Measurements from ENCODE around the gene LEMD1.

Gene LEMD1

DNA sequence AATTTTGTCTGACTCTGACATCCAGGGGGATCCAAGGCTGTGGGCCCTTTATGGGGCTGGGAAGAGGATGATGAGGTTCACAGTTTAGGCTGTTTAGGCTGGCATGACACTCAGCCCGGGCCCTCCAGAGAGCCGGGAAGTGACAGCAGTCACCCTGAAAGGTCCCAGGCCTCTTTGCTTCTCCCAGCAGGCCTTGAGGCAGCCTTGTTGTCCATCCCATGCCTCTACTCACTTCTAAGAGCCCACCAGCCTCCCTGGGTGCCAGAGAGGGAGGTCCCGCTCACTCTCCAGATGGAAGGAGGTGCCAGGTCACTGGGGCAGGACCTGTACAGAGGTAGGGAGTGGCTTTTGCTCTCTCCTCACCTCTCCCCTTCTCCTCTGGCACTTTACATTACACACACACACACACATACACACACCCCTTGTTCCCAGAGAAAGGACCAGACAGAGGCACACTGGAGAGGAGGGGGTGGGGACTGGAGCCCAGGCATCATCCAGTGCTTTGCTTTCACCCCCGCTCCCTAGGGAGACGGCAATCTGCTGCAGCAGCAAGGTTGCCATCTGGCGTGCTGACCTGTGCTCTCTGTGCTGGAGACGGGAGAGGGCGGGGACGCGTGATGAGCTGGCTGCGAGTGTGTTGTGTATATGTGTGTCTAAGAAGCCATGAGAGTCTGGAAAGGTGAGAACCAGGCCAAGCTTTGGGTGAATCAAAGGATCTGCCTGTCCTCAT lies 69.7 kb downstream of the LEMD1 start:
- no peak for DNase-seq

DNA sequence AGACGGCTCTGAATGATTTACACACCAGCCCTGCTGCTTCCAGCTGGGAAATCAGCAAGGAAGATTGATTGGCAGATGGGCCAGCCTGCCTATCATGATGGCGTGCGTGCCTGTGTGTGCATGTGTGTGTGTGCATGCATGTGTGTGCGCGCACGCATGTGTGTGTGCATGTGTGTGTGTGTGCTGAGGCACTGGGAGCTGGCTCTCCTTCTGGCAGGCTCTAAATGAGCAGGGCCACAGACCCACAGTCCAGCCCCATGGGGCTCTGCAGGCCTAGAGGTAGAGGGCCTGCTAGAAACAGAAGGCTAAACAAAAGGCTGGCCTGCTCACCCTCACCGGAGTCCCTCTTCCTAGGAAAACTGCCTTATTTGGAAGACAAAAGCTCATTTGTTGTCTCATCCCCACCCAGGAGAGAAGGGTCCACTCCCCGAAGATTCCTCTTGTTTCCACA lies 71.1 kb downstream of the LEMD1 start:
- no peak for DNase-seq

GRCh38 chr1:205350124-205350523 lies 71.7 kb downstream of the LEMD1 start:
- DNase-seq, result no peak

DNA sequence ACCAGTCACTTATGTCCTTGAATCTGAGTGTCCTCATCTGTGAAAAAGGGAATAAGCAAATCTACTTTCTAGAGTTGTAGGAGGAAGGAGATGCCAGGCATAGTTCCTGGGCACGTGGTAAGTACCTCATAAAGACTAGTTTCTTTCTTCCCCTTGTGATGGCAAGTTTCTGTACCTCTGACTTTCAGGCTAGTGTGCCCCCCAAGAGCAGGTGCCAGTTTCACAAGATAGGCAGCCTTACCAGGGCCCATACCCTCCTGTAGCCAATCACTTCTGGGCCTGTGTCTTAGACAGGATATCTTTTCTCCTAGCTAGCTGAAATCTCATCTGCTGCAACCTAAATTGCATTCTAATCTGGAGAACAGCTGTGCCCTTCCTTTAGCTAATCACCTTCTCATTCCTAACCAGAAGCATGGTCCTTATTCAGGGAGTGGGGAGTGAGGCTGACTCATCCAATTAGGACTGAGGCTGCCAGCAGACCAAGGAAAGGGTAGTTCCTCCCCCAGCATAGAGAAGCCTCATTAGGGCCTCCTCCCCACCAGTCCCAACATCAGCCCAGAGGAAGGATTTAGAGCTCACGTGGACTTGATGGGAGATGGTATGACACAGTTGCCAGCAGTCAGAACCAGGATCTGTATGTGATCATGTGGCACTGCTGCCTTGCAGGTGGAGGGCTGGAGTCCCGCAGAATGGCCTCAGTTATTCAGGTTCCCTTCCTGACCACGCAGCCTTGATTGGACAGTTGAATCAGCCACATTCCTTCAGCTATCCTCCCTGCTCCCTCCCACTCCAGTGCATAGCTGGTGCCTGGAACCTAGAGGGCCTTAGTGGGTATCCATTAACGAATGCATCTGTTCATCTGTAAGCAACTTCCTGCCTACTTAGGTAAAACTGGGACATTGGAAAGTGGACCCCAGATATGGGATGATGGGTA lies 73.0 kb downstream of the LEMD1 start:
- DNase-seq, result peak; percentile 65

DNA sequence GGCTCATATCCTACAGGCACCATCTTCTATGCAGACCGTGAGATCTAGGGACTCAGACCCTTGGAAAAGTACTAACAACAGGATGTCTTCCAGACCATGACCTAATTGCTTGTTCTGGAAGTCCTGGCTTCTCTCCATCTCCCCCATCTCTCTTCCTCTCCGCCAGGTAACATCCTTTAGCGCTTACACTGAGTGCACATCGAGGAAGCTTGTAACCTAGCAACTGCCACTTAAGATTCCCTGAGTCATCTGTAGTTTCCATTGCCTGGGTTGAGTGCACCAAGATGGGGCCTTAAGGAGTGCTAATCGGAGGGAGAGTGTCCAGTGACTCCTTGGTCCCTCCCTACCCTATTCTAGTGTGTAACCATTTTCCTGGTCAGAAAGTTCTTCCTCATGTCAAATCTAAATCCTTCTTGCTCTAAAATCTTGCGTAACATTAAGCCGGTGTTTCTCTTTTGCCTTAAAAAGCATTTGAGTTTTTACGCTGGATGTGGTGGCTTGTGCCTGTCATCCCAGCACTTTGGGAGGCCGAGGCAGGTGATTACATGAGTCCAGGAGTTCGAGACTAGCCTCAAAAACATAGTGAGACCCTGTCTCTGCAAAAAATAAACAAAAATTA lies 74.8 kb downstream of the LEMD1 start:
- peak; percentile 43 for DNase-seq

GRCh38 chr1:205345761-205346160 lies 76.1 kb downstream of the LEMD1 start:
- no peak for DNase-seq

DNA sequence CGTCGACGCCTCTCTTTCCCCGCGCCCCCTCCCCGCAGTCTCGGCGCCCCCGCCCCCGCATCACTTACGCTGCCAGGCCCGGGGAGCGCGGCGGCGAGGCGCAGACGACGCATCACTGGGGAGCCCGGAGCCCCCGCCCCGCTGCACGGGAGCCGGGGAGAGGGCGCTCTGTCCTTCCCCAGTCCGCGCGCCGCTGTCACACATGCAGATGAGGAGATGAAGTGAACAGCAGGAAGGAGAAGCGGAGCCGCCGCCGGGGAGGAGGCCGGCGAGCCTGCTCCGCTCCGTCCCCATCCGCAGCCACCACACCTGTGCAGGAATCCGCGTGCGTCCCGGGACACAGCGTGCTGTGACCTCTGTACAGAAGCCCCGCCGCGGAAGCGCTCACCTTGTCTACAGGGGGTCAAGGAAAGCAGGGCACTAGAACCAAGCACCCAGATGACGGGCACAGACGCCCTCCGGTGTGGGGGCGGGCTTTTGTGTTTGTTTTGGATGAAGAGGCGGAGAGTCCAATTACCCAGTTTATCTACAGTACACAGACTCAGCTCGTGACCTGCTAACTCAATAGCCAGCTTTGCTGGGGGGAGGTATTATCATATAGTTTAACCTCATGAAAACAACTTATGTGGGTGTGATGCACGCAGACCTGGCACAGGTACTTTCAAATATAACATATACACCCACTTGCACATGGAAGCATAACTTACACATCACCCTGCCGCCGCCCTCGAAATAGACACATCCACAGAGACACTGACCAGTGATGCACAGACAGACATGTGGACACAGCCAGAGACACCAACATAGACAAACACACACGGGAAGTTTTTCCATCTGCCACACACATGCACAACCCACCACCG lies 77.6 kb downstream of the LEMD1 start:
- no peak for DNase-seq

GRCh38 chr1:205343431-205344065 lies 78.3 kb downstream of the LEMD1 start:
- DNase-seq, result no peak

GRCh38 chr1:205342986-205343385 lies 78.9 kb downstream of the LEMD1 start:
- DNase-seq, result no peak

GRCh38 chr1:205340676-205341075 lies 81.2 kb downstream of the LEMD1 start:
- no peak for DNase-seq

DNA sequence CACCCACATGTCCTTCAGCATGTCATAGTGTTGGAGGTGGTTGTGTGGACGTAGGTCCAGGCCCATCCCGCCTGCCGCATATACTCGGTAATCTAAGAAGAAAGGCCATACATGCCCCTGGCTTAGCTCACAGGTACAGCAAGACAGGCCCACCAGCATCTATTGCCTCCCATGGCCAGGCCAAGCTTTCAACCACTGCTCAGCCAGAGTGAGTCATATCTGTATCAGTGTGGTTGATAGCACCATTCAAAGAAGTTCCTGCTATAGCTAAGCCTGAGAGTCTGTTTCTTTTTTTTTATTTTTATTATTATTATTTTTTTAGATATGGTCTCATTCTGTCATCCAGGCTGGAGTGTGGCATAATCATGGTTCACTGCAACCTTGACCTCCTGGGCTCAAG lies 82.1 kb downstream of the LEMD1 start:
- DNase-seq, result peak; percentile 66

- no peak for DNase-seq
Measured at GRCh38 chr1:205339197-205339702, 82.6 kb downstream of the LEMD1 start.

GRCh38 chr1:205338011-205338410 lies 83.8 kb downstream of the LEMD1 start:
- no peak for DNase-seq

DNA sequence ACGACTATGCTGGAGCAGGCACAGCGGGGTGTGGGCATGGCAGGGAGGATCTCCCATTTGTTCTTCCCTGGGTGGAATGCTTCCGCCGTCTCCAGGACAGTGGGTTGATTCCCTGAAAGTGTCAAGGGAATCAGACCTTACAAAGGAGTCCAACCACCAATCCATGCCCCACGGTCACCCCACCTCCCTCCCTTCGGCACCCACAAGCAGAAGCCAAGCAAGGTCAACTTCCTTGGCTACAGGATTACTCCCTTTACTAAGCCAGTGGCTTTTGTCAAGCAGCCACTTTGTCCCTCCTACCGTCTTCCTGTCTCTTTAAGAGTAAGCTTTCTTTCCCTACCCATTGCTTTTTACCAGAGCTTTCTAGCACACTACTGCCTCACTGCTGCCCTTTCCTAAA lies 84.4 kb downstream of the LEMD1 start:
- no peak for DNase-seq

DNA sequence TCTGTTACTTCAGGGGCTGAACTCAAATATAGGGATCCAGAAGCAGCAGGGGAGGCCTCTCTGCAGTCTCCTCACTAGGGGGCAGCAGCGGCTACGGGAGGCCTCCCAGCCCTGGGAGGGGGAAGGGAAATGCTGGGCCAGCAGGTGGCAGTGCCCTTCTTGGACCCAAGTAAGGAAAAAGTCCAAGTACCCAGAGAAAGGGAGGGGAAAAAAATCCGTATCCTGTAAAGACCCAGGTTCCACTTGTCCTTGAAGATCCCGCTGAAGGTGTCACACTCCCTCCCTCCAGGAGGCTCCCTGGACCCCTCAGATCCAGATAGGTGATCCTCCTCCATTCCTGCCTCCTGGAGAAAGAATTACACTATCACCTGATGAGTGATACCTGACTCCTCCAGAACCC lies 86.2 kb downstream of the LEMD1 start:
- DNase-seq, result peak; percentile 61

DNA sequence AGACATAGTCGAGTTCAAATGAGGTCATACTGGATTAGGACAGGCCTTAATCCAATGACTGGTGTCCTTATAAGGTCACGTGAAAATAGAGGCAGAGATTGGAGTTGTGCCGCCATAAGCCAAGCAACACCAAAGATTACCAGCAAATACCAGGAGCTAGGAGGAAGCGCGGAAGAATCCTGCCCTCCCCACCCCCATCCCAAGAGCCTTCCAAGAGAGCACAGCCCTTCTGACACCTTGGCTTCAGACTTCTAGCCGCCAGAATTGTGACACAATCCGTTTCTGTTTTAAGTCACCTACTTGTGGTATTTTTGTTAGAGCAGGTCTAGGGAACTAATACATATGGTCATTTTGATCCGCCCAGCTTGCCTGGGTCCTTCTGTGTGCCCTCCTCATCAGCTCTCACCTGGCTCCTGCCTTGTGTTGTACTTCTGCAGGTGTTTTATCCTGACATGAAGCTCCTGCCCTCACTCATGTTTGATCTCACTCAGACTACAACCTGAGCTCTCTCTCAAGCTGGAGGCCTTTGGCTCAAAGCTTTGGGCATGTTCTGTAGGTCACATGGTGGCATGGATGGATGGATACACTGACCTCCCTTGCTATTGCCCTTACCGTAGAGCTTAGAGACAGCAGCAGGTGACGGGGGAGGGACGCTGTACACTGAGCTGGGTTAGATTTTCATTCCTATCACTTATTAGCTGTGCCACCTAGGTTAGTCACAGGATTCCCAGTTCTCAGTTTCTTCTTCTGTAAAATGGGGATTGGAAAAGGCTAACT lies 89.7 kb downstream of the LEMD1 start:
- DNase-seq, result no peak

Measured in NCI-H226 (cell line).